ENCODE data around the gene CAMK2B.

Gene CAMK2B

GRCh38 chr7:44225566-44226395, 99.6 kb downstream of the CAMK2B start:
- DNase-seq = no peak

GRCh38 chr7:44224974-44225565, 100.3 kb downstream of the CAMK2B start:
- no peak for DNase-seq

DNA sequence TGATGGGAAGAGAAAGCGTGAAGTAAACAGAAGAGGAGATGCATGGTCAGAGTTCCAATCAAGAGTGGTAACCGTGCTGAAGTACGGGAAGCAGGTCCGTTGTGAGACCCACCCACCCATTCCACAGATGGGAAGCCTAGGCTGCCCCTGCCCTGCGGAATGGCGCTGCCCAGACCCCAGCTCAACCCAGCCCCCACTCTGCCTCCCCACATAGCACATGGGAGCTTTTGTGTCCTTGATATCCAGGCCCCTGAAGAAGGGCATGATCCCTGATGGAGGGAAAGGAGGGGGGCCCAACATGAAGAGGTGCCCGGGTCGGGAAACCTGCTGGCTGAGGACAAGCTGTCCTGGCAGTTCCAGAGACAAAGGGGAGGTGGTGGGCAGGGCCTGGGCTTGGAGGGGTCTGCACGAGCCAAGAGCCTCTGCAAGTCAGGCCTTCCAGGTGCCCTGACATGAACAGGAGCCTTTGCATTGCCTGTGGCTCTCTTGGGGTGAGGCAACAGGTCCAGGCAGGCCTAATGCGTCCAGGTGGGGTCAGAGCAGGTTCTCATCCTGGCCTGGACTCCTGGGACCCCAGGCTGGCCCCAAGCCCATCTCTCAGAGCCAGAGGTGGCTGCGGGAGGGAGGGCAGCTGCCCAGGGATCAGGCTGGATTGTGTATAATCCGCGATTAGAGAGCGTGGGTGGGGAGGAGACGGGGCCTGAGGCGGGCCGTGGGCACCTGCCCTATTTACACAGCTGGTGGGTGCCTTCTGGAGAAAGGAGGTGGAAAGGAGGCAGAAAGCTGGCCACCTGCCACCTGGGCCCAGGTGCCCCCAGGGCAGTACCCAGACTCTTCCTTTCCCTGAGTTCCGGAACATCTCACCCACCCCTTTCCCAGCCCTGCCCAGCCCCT, 101.1 kb downstream of the CAMK2B start:
- DNase-seq = no peak

DNA sequence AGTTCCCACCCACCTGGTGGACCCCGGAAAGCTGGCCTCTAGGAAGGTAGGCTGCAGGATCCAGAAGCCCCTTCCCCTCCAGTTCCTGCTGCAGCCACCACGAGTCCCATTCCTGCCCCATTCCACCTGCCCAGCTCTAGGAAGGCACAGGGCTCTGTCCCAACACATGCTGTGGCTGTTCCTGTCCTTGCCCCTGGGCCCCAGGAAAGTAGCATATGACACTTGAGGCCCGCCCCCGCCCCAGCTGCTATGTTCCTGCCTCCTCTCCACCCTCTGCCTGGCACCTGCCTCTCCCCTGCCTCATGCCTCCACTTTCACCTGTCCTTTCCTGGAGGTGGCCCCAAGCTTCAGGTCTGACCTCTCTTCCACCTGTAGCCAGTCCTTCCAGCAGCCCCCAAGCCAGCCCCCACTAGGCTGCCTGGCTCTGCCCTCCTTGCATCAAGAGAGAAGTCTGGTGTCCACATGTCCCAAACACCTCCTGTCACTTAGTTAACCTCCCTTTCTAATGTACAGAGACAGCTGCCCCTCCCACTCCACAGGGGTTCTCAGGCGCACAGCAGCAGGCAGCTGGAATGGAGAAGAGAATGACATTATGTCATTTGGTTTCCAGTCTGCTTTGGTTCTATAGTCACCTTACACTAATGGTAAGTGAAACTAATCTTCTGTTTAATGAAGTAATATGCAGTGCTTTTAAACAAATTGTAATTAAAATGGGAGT, 101.9 kb downstream of the CAMK2B start:
- no peak for DNase-seq

DNA sequence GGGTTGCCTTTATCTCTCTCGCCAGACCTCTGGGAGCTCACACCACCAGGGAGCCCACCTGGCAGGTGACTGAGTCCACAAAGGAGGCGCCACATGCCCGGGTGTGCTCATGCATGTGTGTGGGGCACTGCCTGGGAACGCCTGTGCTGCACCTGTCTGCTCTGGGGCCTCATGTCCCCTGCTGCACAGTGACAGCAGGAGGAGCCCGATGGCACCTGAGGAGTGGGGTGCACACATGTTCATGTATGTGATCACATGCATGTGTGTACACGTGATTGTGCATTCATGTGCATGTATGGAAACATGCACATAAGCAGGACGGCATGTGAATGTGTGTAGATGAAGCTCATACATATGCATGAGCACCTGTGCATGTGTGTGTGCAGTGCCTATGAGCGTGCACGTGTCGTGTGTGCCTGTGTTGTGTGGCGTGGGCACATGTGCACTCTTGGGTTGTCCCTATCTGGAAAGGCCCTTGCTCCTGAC, 102.6 kb downstream of the CAMK2B start:
- DNase-seq = no peak

GRCh38 chr7:44222074-44222473, 103.3 kb downstream of the CAMK2B start:
- no peak for DNase-seq

GRCh38 chr7:44221231-44221791, 104.1 kb downstream of the CAMK2B start:
- DNase-seq = no peak

DNA sequence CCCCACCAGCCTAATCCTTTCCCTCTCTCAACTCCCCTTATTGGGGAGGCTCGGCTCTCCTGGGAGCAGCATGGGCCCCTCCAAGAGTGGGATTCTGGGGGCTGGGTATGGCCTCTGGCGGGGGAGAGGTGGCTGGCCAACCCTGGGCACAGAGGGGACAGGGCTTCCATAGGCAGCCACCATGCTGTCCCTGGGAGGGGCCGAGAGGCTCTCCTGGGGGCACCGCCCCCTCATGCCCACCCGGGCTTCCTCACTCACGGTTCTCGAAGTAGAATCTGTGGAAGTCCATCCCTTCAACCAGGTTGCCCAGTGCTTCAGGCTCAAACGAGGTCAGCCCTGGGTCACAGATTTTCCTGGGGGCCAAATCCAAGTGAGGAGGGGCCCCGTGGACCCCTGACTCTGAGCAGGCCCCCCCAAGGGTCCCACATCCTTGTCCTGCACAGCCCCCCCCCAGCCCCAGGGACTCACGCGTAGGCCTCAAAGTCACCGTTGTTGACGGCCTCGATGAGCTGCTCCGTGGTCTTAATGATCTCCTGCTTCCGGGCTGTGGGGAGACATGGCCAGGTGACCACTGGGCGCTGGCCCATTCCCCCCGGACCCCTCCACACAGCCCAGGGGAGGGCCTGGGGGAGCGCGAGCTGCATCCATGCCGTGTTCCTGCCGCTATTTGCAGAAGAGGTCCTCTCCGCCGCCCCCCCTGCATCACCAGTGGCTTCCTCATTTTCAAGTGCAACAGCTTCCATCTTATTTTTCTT, 104.9 kb downstream of the CAMK2B start:
- DNase-seq = no peak

- DNase-seq = no peak
Observed at GRCh38 chr7:44220046-44220357, 105.4 kb downstream of the CAMK2B start.

GRCh38 chr7:44219371-44220045, 105.9 kb downstream of the CAMK2B start:
- no peak for DNase-seq

- no peak for DNase-seq
Observed at GRCh38 chr7:44218418-44219201, 106.8 kb downstream of the CAMK2B start.

DNA sequence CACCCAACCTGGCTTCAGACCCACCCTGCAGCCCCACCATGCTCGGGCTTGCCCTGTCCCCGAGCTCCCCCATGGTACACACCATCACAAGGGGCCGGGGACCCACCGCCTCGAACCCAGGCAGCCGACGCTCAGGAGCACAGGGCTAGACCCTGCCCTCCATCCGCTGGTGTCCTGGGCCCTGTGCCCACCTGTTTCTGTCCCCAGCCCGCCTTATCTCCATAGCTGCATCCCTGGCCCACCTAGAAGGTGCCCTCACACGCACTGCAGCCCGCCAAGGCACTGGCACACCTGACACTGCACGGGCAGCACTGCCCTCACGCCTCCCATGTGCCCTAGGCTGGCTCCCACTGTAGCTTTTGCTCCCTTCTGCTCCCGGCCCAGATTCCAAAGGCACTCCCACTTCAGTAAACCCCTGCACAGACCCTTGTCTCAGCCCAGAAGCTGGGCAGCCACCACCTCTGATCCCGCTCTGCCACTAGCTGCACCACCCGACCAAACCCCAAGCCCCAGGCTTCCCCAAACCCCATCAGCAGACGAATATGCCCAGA, 107.5 kb downstream of the CAMK2B start:
- DNase-seq = no peak

DNA sequence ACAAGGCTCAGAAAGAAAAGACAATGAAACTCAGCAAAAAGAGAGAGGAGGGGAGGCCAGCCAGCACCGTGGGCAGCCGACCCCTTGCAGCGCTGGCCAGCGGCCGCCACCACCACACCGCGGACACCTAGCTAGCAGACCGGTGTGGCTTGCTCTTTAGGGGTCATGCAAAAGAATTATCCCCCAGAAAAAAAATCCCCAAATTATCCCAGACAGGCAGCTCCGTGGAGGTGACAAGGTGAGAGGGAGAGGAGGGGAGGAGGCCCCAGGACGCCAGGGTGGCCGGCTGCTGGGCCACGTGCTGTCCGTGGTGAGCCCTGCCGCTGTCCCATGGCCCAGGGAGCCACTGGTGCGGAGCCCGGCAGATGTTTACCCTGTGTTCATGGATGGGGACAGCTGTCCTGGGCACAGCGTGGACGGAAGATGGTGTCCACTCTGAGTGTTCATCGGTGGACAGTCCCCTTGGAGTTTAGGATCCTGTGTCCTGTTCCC, 108.1 kb downstream of the CAMK2B start:
- DNase-seq = no peak

DNA sequence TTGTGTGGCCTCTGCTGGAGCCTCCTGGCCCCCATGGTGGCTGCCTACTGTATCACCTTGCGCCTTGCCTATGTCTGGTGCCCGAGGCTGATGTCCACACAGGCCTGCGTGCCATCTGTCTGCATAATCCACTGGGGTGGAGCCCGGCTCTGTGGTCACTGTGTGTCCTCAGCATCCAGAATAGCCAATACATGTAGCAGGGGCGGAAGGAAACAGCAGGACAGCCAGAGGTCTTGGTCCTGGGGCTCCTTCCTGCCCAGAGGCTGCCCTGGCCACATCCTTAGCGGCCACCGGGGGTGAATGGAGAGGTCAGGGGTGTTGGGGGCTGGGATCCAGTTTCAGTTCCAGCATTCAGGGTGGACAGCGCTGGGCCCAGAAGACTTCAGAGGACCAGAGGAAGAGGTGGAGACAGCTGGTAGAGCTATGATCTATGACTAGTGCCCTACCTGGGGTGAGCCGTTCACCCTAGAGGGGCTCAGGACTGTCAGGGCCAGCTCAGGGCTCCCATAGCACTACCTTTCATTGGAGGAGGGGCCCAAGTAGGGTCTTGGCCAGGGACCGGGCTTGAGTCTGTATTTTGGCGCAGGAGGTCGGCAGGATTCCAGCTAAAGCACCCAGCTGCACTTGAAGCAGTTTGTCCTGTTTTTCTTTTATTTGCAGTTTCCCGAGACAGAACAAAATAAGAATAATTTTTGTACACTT, 108.7 kb downstream of the CAMK2B start:
- DNase-seq = no peak

- DNase-seq = no peak
Observed at GRCh38 chr7:44216019-44216418, 109.4 kb downstream of the CAMK2B start.

DNA sequence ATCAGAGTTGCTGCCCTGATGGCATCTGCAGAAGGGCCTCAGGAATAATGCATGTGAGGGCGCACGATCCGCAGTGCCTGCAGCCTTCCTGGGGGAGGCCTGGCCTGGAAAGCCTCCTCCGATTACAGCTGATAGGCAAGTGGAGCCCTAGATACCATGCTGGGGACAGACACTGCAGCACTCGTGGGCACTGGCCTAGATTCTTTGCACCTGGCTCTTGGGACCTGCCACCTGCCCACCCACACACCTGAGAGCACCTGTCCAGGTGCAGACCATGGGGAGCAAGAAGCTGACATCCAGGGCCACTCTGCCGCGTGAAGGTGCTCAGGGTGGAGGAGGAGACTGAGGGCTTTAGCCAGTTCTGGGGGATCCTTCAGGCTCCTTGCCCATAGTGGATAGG, 109.9 kb downstream of the CAMK2B start:
- DNase-seq = no peak

GRCh38 chr7:44213877-44214388, 111.5 kb downstream of the CAMK2B start:
- DNase-seq = no peak

DNA sequence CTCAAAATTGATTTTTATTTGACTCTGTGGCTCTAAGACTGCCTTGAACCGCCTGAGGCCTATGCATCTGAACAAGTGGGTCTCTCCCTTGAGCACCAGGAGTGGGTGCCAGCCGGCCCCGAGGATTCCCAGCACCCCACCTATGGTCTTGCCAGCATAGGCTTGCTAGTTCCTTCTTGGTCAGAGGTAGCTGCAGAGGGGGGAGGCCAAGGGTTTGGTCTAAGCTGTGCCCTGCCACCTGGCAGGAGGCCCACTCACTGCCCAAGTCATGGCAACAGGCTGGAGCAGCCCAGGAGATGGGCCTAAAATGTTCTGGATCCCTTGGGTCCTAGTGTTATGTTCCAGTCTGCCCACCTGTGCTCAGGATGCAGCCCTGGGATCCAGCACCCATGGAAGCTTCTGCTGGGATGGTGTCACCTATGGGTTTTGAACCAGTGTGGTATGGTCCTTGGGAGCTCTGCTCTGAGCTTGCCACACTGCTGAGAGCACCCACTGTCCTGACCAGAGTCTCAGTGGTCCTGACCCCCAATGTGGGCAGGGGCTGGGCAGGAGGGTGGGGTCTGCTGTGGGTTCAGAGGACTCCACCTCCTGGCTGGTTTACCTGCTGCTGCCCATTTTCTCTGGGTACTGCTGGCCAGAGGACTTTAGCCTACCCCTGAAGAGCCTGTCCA, 112.1 kb downstream of the CAMK2B start:
- DNase-seq = no peak
